ENCODE results near the gene RPTOR. TPM values are rescaled to one million over a fixed set of nuclear protein-coding genes. Genes with fewer than 3 reads are reported as not detected.

Gene RPTOR
- total RNA-seq, 1 donor, result 27.9 TPM

- no peaks in the 10 kb centered on the region for H3K9me3 ChIP-seq (ENCODE audit: low read depth, low read length)
- peaks cover 18% of the 10 kb centered on the region for H3K4me1 ChIP-seq (ENCODE audit: insufficient read depth, low read length)
- H4K20me1 ChIP-seq (ENCODE audit: insufficient read depth, low read length), result peaks cover 2% of the 10 kb centered on the region
- no peak overlapping the region for H3K27ac ChIP-seq (ENCODE audit: low read depth, low read length)
- no peak overlapping the region for H3K4me2 ChIP-seq (ENCODE audit: insufficient read depth, low read length)
- no peaks in the 10 kb centered on the region for H3K79me2 ChIP-seq (ENCODE audit: insufficient read depth, low read length)
- H3K4me3 ChIP-seq (ENCODE audit: insufficient read depth, low read length), result no peak overlapping the region
- H2AFZ ChIP-seq (ENCODE audit: low read length), result no peak overlapping the region
- no peaks in the 10 kb centered on the region for H3K36me3 ChIP-seq (ENCODE audit: insufficient read depth, low read length)
- TF ChIP-seq, protein P1, sequence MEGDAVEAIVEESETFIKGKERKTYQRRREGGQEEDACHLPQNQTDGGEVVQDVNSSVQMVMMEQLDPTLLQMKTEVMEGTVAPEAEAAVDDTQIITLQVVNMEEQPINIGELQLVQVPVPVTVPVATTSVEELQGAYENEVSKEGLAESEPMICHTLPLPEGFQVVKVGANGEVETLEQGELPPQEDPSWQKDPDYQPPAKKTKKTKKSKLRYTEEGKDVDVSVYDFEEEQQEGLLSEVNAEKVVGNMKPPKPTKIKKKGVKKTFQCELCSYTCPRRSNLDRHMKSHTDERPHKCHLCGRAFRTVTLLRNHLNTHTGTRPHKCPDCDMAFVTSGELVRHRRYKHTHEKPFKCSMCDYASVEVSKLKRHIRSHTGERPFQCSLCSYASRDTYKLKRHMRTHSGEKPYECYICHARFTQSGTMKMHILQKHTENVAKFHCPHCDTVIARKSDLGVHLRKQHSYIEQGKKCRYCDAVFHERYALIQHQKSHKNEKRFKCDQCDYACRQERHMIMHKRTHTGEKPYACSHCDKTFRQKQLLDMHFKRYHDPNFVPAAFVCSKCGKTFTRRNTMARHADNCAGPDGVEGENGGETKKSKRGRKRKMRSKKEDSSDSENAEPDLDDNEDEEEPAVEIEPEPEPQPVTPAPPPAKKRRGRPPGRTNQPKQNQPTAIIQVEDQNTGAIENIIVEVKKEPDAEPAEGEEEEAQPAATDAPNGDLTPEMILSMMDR (IDR thresholded peaks at IDR 0.05; ENCODE audit: extremely low read depth, low read depth, low read length), result no peak
- no peaks in the 10 kb centered on the region for H3K27me3 ChIP-seq (ENCODE audit: insufficient read depth, low read length)
- peak; percentile 38 for DNase-seq (ENCODE audit: insufficient read length, low spot score, missing footprints)
Observed at GRCh38 chr17:80765241-80765961, 220.8 kb downstream of the RPTOR start.

- no peak overlapping the region for H2AFZ ChIP-seq (ENCODE audit: low read length)
- DNase-seq (ENCODE audit: insufficient read length, low spot score, missing footprints), result no peak
- no peaks in the 10 kb centered on the region for H3K27me3 ChIP-seq (ENCODE audit: insufficient read depth, low read length)
- H4K20me1 ChIP-seq (ENCODE audit: insufficient read depth, low read length), result peaks cover 2% of the 10 kb centered on the region
- no peak overlapping the region for H3K27ac ChIP-seq (ENCODE audit: low read depth, low read length)
- no peaks in the 10 kb centered on the region for H3K9me3 ChIP-seq (ENCODE audit: low read depth, low read length)
- H3K4me2 ChIP-seq (ENCODE audit: insufficient read depth, low read length), result no peak overlapping the region
- peaks cover 9% of the 10 kb centered on the region for H3K4me1 ChIP-seq (ENCODE audit: insufficient read depth, low read length)
- no peaks in the 10 kb centered on the region for H3K79me2 ChIP-seq (ENCODE audit: insufficient read depth, low read length)
- TF ChIP-seq, protein P1 (IDR thresholded peaks at IDR 0.05; ENCODE audit: extremely low read depth, low read depth, low read length), result no peak
- no peak overlapping the region for H3K4me3 ChIP-seq (ENCODE audit: insufficient read depth, low read length)
- H3K36me3 ChIP-seq (ENCODE audit: insufficient read depth, low read length), result no peaks in the 10 kb centered on the region
Observed at GRCh38 chr17:80766290-80766855, 221.7 kb downstream of the RPTOR start.

DNA sequence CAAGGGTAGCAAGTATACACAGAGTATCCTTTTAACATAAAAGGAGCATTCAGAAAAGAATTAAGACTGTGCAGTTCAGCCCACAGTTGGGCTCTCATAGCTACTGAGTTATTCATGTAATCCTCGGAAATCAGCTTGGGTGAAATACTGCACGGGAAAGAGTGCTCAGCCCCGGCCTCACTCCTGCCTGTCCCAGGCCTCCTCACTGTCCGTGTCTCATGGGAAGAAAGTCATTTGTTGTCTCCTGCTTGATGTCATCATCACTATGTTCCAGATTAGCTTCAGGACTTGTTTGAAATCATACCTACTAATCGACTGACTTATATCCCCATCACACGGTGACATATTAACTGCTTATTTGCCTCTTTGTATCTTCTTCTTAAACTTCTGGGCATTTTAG is 223.8 kb downstream of the RPTOR start:
- Histone ChIP-seq H4K20me1 (ENCODE audit: insufficient read depth, low read length) (peaks cover 2% of the 10 kb centered on the region), H3K36me3 (ENCODE audit: insufficient read depth, low read length) (no peaks in the 10 kb centered on the region), H3K9me3 (ENCODE audit: low read depth, low read length) (no peaks in the 10 kb centered on the region), H3K79me2 (ENCODE audit: insufficient read depth, low read length) (no peaks in the 10 kb centered on the region), H3K4me1 (ENCODE audit: insufficient read depth, low read length) (peaks cover 6% of the 10 kb centered on the region), H3K27ac (ENCODE audit: low read depth, low read length) (no peak overlapping the region), H3K27me3 (ENCODE audit: insufficient read depth, low read length) (no peaks in the 10 kb centered on the region), H2AFZ (ENCODE audit: low read length) (no peak overlapping the region), H3K4me3 (ENCODE audit: insufficient read depth, low read length) (no peak overlapping the region), H3K4me2 (ENCODE audit: insufficient read depth, low read length) (no peak overlapping the region)
- TF ChIP-seq, protein P1 (IDR thresholded peaks at IDR 0.05; ENCODE audit: extremely low read depth, low read depth, low read length), result no peak
- DNase-seq (ENCODE audit: insufficient read length, low spot score, missing footprints), result no peak

DNA sequence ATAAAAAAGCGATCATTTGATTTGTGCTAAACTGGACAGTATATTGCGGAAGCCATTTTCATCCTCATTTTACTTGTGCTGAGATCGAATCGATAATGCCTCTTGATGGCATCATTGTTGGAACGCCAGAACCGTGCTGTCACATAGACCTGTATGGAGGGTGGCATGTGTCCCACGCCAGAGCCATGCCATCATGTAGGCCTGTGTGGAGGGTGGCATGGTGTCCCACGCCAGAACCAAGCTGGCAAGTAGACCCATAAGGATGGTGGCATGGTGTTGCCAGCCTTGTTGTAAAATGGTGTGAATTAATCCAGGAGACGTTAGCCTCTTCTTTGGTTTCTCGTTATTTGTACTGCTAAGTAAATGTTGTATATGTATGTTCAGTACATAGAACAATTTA is 224.3 kb downstream of the RPTOR start:
- Histone ChIP-seq H3K4me3 (ENCODE audit: insufficient read depth, low read length) (no peak overlapping the region), H3K79me2 (ENCODE audit: insufficient read depth, low read length) (no peaks in the 10 kb centered on the region), H3K36me3 (ENCODE audit: insufficient read depth, low read length) (no peaks in the 10 kb centered on the region), H3K9me3 (ENCODE audit: low read depth, low read length) (no peaks in the 10 kb centered on the region), H3K4me1 (ENCODE audit: insufficient read depth, low read length) (peaks cover 10% of the 10 kb centered on the region), H3K27ac (ENCODE audit: low read depth, low read length) (no peak overlapping the region), H3K4me2 (ENCODE audit: insufficient read depth, low read length) (no peak overlapping the region), H2AFZ (ENCODE audit: low read length) (no peak overlapping the region), H4K20me1 (ENCODE audit: insufficient read depth, low read length) (peaks cover 2% of the 10 kb centered on the region), H3K27me3 (ENCODE audit: insufficient read depth, low read length) (no peaks in the 10 kb centered on the region)
- TF ChIP-seq, protein P1 (IDR thresholded peaks at IDR 0.05; ENCODE audit: extremely low read depth, low read depth, low read length), result no peak
- DNase-seq (ENCODE audit: insufficient read length, low spot score, missing footprints), result no peak
